Activated CD4-positive, alpha-beta T cell treated with anti-CD3 and anti-CD28 coated beads, Interleukin-2, Interleukin-6, amounts not matched to agents 100 ng/mL and 50 ng/mL, durations not matched to agents 16 hours and 8 hours (primary cell): ENCODE data around the gene ATP13A3.
"Not testable (repeated sequence)": the region's sequence is repeated elsewhere in the genome, so short reads cannot be mapped to it uniquely, and the experiment has no call there.

ENCODE experiments used
- DNase-seq: peaks from one replicate; pipeline ENCODE4 v3.0.0-alpha.2; 2020

ATP13A3 gene

DNA sequence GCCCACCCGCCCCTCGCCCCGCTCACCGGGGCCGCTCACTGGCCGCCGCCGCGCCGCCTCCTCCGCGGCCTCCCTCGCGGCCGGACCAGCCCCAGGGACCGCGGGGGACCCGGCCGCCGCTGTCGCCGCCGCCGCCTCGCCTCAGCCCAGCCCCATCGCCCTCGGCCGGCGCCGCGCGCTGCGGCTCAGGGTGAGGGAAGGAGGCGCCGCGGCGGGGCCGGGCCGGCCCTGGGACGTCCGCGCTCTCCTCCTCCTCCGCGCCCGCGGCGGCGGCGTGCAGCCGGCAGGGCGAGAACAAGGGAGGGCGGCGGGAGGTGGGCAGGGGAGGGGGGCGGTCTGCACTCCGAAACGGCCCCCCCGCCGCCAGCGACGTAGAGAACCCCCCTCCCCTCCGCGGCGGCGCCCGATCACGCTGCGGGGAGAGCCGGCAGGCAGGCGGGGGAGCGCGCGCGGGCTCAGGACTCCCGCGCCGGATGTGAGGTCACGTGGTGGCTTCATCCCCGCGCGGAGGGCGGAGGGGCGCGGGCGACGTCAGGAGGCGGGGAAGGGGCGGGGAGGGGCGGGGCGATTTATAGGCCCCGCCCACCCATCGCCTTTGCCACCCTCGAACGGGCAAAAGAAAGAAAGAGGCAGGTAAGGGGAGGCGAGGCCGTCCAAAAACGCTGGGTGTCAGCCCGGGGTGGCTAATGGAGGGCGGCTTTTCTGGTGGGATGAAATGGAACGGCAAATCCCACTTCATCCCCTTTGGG is at the start of gene ATP13A3:
Gene ATP13A3, minus strand, starts transcription at position 463 of the 749 bp plus-strand sequence. CDS start 24,812 bp downstream, outside the sequence.
- DNase-seq = peak; percentile 94

DNA sequence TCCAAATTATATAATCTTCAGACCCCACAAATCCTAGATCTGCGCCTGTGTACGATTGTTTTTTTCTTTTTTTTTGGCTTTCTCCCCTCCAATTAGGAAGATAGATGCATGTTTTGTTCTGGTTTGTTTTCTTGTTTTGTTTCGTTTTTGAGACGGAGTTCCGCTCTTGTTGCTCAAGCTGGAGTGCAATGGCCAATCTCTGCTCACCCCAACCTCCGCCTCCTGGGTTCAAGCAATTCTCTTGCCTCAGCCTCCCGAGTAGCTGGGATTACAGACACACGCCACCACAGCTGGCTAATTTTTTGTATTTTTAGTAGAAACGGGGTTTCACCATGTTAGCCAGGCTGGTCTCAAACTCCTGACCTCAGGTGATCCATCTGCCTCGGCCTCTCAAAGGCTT is 48.4 kb upstream of the ATP13A3 start:
- DNase-seq = not testable (repeated sequence)

DNA sequence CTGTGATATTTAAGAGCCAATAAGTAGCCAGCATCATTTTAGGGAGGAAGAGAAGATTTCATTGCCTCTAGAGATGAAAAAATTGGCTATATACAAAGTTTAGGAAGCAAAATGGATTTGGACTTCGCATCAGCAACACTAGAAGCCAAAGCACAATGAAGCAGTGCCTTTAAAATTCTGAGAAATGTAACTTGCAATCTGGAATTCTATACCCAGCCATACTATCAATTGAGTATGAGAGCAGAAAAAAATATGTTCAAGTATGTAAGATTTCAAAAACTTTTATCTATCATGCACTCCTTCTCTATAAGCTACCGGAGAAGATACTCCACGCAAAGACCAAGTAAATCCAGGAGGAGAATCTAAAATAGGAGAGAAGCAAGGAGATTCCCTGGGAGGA is 47.4 kb upstream of the ATP13A3 start:
- no peak for DNase-seq

DNA sequence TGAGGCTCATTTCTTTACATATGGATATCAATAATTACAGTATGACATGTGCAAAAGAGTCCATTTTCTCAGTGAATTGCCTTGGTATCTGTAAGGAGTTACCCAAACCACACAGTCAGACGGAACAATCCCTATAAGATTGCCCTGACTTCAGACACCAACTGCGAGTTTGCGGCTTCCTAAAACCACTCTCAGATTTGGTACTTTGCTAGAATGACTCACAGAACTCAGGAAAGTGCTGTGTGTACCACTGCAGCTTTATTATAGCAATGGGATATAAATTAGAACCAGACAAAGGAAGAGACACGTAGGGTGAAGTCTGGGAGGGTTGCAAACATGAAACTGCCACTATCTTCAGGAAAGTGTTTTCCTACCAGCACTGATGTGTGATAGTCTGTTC is 45.8 kb upstream of the ATP13A3 start:
- no peak for DNase-seq

DNA sequence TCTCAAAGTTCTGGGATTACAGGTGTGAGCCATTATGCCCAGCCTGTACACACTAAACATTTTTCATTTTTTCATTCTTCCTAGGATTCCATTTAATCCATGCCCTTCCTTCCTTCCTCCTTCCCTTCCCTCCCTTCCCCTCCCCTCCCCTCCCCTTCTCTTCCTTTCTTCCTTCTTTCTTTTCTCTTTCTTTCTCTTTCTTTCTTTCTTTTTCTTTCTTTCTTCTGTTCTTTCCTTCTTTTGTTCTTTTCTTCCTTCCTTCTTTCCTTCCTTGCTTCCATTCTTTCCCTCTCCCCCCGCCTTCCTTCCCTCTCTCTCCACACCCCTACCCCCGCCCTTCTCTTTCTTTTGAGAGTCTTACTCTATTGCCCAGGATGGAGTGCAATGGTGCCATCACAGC is 40.9 kb upstream of the ATP13A3 start:
- DNase-seq = no peak

DNA sequence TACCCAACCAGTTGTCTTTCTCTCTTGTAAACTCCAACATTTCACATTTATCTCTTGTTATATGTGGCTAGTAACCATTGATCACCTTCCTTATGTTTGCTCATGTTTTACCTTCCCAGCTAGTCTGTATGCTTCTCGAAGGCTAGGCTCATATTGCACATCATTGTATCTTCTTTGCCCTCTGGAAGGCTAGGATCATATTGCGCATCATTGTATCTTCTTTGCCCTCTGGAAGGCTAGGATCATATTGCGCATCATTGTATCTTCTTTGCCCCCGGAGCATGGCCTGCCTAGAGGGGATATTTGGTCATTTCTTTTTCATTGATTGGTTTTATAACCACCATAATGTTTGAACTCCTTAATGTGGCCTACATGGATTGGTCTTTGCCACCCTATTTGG is 39.4 kb upstream of the ATP13A3 start:
- DNase-seq = no peak

- DNase-seq = no peak
Observed at GRCh38 chr3:194522579-194523046, 35.8 kb upstream of the ATP13A3 start.

- no peak for DNase-seq
Observed at GRCh38 chr3:194521510-194522260, 34.9 kb upstream of the ATP13A3 start.

DNA sequence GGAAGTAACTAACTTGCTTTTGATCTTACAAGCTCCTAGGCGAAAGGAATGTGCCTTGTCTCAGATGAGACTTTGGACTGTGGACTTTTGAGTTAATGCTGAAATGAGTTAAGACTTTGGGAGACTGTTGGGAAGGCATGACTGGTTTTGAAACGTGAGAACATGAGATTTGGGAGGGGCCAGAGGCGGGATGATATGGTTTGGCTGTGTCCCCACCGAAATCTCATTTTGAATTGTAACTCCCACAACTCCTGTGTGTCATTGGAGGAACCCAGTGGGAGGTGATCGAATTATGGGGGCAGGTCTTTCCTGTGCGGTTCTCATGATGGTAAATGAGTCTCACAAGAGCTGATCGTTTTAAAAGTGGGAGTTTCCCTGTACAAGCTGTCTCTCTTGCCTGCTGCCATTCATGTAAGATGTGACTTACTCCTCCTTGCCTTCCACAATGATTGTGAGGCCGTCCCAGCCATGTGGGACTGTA is 33.9 kb upstream of the ATP13A3 start:
- DNase-seq = peak; percentile 90

DNA sequence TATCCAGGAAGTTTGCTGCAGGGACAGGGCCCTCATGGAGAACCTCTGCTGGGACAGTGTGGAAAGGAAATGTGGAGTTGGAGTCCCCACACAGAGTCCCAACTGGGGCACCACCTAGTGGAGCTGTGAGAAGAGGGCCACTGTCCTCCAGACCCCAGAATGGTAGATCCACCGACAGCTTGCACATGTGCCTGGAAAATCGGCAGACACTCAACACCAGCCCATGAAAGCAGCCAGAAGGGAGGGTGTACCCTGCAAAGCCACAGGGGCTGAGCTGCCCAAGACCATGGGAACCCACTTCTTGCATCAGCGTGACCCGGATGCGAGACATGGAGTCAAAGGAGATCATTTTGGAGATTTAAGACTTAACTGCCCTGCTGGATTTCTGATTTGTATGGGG is 33.4 kb upstream of the ATP13A3 start:
- not testable (repeated sequence) for DNase-seq

GRCh38 chr3:194518652-194519051 is 31.9 kb upstream of the ATP13A3 start:
- DNase-seq = no peak

DNA sequence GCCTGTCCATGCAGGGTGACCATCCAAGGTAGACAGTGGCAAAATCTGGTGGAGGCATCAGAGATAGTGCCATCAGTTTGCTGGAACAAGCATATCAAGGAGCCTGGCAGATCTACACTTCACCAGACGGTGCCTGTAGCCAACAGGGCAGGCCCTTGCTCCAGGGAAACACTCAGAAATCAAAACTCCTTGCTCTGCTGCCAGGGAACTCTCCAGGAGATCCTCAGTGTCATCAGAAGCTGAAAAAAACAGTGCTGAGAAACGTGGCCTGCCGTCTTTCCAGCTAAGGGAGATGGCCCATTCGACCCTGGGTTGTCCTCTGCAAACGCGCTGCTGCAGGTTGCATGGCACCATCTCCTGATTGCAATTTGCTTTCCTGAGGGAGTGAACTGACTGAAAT is 30.5 kb upstream of the ATP13A3 start:
- no peak for DNase-seq

- DNase-seq = no peak
Observed at GRCh38 chr3:194514626-194515025, 27.8 kb upstream of the ATP13A3 start.

DNA sequence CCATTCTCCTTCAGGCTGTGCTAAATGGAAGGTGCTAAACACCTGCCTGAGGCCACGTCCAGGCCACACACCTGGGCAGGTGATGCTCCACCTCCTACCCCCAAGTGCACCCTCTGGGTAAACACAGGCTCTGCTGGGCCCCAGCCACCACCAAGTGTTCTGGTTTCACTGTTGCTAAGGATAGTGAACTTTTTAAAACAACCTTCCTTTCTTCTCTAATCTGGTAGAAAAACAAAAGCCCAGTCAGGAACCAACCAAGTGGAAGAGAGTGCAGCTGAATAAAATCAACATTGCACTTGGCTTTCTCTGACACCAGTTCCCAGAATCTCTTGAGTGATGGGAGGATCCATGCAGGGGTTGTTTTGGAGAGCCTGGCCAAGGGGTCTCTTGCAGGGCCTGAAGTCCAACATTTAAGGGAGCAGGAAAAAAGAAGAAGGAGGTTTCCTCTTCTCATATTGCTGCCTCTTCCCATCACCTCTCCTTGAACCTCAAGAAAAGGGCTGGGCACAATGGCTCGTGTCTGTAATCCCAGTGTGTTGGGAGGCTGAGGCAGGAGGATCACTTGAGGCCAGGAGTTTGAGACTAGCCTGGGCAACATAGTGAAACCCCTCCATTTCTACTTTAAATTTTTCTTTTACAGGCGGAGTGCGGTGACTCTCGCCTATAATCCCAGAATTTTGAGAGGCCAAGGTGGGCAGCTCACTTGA is 26.2 kb upstream of the ATP13A3 start:
- no peak for DNase-seq

DNA sequence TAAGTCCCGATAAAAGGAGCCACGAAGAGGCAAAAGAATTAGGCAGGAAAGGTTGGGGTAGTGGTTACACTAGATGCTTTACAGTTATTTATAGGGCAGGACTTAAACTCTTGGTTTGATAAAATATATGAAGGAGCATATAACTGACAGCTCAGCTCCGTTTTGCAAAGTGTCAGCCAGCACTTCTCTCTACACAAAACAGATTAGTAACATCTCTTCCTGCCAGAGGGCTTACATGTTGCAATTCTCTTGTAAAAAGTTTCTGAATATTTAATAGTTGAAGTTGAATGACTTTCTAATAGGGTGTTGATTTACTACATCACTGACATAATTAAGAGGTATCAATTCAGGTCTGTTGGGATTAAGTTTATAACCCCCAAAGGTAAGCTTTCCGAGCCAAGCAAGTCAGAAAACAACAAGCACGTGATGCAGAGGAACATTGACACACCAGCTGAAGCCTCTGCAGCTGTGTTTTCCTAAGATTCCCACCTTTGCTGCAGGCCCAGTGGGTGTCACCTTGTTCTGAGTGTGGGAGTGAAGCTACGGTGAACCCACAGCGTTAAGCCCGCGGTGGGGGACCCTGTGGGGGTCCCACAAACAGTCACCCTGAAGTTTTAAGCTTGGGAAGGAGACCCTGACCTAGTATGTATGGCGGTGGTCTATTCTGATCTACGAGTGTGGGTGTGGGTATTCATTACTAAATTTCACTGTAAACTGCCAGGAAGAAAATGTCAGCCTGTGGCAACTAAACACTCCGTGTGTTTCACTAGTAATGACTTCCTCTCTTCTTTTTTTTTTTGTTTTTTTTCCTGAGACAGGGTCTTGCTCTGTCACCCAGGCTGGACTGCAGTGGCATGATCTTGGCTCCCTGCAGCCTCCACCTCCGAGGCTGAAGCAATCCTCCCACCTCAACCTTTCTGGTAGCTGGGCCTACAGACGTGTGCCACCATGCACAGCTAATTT is 22.0 kb upstream of the ATP13A3 start:
- DNase-seq = no peak

GRCh38 chr3:194507571-194507970 is 20.8 kb upstream of the ATP13A3 start:
- no peak for DNase-seq

- DNase-seq = no peak
Observed at GRCh38 chr3:194505791-194506415, 19.1 kb upstream of the ATP13A3 start.

DNA sequence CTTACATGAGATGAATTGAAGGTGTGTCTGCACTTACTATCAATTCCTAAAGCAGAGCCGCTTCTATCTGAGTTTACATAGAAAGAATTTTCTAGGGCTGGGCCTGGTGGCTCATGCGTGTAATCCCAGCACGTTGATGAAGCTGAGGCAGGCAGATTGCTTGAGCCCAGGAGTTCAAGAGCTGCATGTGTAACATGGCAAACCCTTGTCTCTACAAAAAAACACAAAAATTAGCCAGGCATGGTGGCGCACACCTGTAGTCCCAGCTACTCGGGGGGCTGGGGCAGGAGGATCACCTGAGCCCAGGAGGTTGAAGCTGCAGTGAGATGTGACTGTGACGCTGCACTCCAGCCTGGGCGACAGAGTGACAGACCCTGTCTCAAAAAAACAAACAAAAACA is 18.1 kb upstream of the ATP13A3 start:
- no peak for DNase-seq

DNA sequence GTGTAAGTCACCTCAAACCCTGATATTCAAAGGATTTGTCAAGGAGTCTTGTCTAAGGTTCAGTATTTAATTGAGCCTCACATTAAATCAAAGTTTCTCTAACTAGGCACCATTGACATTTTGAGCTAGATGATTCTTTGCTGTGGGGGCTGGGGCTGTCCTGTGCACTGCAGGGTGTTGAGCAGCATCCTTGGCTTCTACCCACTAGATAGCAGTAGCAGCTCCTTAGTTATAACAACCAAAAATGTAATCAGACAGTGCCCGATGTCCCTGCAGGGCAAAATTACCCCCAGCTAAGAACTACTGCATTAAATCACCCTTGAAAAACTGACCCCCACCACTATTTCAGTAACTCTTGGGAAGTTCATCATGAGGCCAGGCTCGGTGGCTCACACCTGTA is 17.3 kb upstream of the ATP13A3 start:
- no peak for DNase-seq

DNA sequence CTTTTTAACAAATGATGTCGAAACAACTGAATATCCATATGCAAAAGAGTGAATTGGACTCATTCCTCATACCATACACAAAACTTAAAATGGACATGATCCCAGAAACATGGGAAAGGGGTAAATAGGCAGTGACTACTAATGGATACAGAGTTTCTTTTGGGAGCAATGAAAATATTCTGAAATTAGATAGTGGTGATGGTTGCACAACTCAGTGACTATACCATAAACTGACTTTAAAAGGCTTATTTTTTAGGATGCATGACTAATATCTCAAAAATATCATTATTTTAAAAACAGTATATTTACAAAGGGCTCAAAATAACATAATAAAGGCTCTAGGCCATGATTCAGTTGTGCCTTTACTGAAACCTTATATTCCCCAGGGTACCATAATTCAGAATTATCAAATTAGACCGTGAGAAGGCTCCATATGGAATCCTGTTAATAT is 16.3 kb upstream of the ATP13A3 start:
- DNase-seq = no peak

DNA sequence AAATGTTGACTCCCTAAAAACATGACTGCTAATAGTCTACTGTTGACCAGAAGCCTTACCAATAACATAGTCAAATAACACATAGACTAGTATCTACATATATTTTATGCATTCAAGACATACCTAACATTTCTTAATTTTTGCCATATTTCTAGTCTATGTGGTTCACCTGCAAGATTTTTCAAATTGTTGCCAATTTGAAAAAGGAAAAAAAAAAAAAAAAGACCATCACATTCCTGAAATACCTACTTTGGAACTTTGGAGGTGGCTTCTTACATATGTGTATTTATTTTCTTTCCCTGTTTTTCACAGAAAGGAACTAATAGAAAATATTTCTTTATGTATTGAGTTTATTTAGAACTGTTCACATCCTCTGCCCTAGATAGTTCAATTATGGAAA is 13.4 kb upstream of the ATP13A3 start:
- no peak for DNase-seq

DNA sequence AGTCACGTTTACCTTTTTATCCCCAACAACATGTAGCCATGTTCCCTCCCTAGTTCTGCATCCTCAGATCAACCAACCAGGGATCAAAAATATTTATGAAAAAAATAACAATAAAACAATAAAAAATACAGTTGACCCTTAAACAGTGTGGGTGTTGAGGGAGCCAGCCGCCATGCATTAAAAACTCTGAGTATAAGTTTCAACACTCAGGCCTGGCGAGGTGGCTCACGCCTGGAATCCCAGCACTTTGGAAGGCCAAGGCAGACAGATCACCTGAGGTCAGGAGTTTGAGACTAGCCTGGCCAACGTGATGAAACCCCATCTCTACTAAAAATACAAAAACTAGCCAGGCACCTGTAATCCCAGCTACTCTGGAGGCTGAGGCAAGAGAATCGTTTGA is 12.7 kb upstream of the ATP13A3 start:
- DNase-seq = not testable (repeated sequence)
